Neural crest cell (in vitro differentiated cells): Measurements from ENCODE around the gene ZFP92. TPM values are rescaled to one million over a fixed set of nuclear protein-coding genes. Genes with fewer than 3 reads are reported as not detected.

Source experiments
- DNase-seq: peaks from one replicate; pipeline ENCODE4 v3.0.0; 2021; ENCODE audit warnings: low read depth, mixed read lengths, low spot score
- H3K27ac Mint-ChIP-seq: one replicate; pipeline ENCODE4 v1.8.0; 2021; ENCODE audit warnings: mild to moderate bottlenecking, mixed read lengths; ENCODE audit not compliant: unreplicated experiment
- H3K27me3 Mint-ChIP-seq: 2 replicates; pipeline ENCODE4 v1.8.0; 2021; ENCODE audit warnings: low read depth, mild to moderate bottlenecking, mixed read lengths
- H3K36me3 Mint-ChIP-seq: 2 replicates; pipeline ENCODE4 v1.8.0; 2021; ENCODE audit warnings: low read depth, mild to moderate bottlenecking, mixed read lengths
- H3K4me1 Mint-ChIP-seq: 2 replicates; pipeline ENCODE4 v1.8.0; 2021; ENCODE audit warnings: mixed read lengths
- H3K4me3 Mint-ChIP-seq: one replicate; pipeline ENCODE4 v1.8.0; 2021; ENCODE audit warnings: mild to moderate bottlenecking, mixed read lengths
- H3K9me3 Mint-ChIP-seq: 2 replicates; pipeline ENCODE4 v1.8.0; 2021; ENCODE audit warnings: mixed read lengths
- CTCF ChIP-seq: fragments of 200-600 bp; sonication (generic); conservative IDR thresholded peaks from 2 replicates; pipeline ENCODE4 v1.5.0; 2021; ENCODE audit warnings: antibody characterized with exemption, mild to moderate bottlenecking
- total RNA-seq: library from RNA; stranded (reverse); gene quantifications from 2 replicates; pipeline ENCODE4 v1.2.1, GENCODE V29; 2021

Gene ZFP92
- total RNA-seq, 1 donor from 2014 or later, result 0.23 TPM

- Mint-ChIP-seq H3K27ac (no peak within 1 kb of the TSS), H3K27me3 (no peaks in the 10 kb centered on the region), H3K36me3 (no peaks in the 10 kb centered on the region), H3K9me3 (no peaks in the 10 kb centered on the region), H3K4me1 (peaks cover 4% of the 10 kb centered on the region), H3K4me3 (no peak within 1 kb of the TSS)
- no peak for TF ChIP-seq CTCF
- no peak for DNase-seq
These were observed 34.8 kb downstream of the ZFP92 start, which contains the start of gene TREX2 for GRCh38 chrX:153445856-153446635. Gene TREX2 (minus strand): TSS chrX:153446056. CDS start chrX:153445430, 626 bp downstream.

GRCh38 chrX:153446636-153446936 is 35.3 kb downstream of the ZFP92 start:
- no peak for DNase-seq
- TF ChIP-seq CTCF, result no peak
- Mint-ChIP-seq H3K27me3 (no peaks in the 10 kb centered on the region), H3K36me3 (no peaks in the 10 kb centered on the region), H3K4me1 (peaks cover 4% of the 10 kb centered on the region), H3K9me3 (no peaks in the 10 kb centered on the region), H3K4me3 (no peak overlapping the region), H3K27ac (no peak overlapping the region)

GRCh38 chrX:153446950-153447580 is 35.8 kb downstream of the ZFP92 start:
- no peak for DNase-seq
- Mint-ChIP-seq H3K9me3 (no peaks in the 10 kb centered on the region), H3K36me3 (no peaks in the 10 kb centered on the region), H3K27me3 (no peaks in the 10 kb centered on the region), H3K4me3 (no peak overlapping the region), H3K4me1 (peaks cover 4% of the 10 kb centered on the region), H3K27ac (peak overlapping the region; percentile 12)
- TF ChIP-seq CTCF, result no peak

GRCh38 chrX:153447581-153447960 is 36.3 kb downstream of the ZFP92 start:
- H3K4me1 Mint-ChIP-seq, result peaks cover 4% of the 10 kb centered on the region
- no peak for DNase-seq
- TF ChIP-seq CTCF, result no peak
- no peaks in the 10 kb centered on the region for H3K36me3 Mint-ChIP-seq
- H3K27ac Mint-ChIP-seq, result peak overlapping the region; percentile 83
- no peak overlapping the region for H3K4me3 Mint-ChIP-seq
- H3K27me3 Mint-ChIP-seq, result no peaks in the 10 kb centered on the region
- no peaks in the 10 kb centered on the region for H3K9me3 Mint-ChIP-seq

GRCh38 chrX:153448556-153449367 is 37.5 kb downstream of the ZFP92 start:
- TF ChIP-seq CTCF, result no peak
- H3K27ac Mint-ChIP-seq, result no peak overlapping the region
- no peaks in the 10 kb centered on the region for H3K27me3 Mint-ChIP-seq
- peaks cover 2% of the 10 kb centered on the region for H3K36me3 Mint-ChIP-seq
- DNase-seq, result no peak
- no peaks in the 10 kb centered on the region for H3K9me3 Mint-ChIP-seq
- no peak overlapping the region for H3K4me3 Mint-ChIP-seq
- H3K4me1 Mint-ChIP-seq, result peaks cover 4% of the 10 kb centered on the region
